HG02610 (cell line): ENCODE results near the gene KISS1.

ENCODE experiments used
- ATAC-seq: cut with Tn5 transposase; IDR thresholded peaks from one replicate; pipeline ENCODE4 v1.9.1; 2021; ENCODE audit warnings: mild to moderate bottlenecking, moderate library complexity; ENCODE audit not compliant: unreplicated experiment

The KISS1 gene

DNA sequence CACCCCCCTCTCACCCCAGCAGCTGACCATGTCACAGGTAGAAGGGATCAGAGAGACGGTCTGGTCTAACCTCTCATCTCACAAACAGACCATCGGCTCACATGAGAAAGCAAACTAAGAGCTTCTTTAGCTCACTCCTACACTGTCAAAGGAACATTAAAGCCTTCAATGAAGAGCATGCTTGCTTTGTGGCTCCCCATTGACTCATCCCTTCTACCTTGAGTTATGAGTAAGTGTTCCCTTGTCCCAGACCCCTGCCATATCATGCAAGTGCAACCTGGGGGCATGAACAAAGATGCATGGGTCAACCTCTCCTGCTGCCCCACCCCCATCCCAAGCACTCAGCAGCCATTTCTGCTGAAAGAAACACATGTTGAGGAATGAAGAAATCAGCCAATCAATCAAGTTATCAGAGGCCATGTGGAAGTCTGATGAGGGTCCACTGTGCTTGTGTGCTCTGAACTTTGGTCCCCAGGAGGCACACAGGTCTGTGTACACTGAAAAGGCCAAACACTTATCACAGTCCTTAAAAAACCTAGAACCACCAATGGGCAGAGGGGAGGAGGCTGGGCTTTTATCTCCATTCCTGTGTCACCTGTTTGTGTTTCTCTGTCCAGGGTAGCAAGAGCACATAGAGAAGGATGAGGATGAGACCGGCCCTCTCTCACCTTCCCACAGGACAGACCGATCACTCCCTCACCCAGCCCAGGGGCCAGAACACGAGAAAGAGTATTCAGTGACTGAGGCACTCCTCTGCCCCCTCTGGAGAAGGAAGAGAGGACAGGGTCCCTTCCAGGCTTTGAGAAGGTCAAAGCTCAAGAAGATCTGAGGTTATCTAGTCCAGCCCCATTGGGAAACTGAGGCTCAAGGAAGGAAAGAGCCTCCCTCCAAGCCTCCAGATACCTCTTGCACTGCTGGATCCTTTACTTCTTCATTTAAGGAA, 54.0 kb downstream of the KISS1 start:
- no peak for ATAC-seq

DNA sequence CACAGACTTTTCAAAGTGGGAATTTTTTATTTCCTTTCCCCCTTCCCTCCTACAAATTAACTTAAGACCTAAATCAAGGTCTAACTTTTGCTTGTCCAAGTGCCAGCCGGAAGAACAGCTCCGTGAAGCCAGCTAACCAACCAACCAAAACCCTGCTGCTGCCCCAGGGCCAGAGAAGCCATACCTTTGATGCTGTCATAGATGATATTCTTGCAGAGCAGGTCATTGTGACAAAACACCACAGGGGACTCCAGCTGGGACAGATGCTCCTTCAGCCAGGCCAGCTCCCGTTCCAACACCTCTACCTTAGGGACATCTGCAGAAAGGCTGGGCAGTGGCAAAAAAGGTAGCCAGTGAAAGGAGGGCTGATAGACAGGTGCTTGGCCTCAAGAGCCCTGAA, 55.2 kb downstream of the KISS1 start:
- ATAC-seq: no peak
